Mesenchymal stem cell (in vitro differentiated cells and primary cell): ENCODE data around the gene TLE5.
"Not testable (repeated sequence)": the region's sequence is repeated elsewhere in the genome, so short reads cannot be mapped to it uniquely, and the experiment has no call there.

Source experiments
- DNase-seq: peaks from one replicate; pipeline ENCODE4 v3.0.0-alpha.2; 2013
- H2AFZ ChIP-seq: one replicate; pipeline ENCODE4 v1.6.1; 2013; ENCODE audit warnings: low read depth, mild to moderate bottlenecking, control low read depth, inconsistent platforms, low read length, moderate library complexity
- H2AK5ac ChIP-seq: 2 replicates; pipeline ENCODE4 v1.6.1; 2013; ENCODE audit warnings: low read length, moderate library complexity, mild to moderate bottlenecking, inconsistent platforms; ENCODE audit not compliant: severe bottlenecking
- H2BK120ac ChIP-seq: one replicate; pipeline ENCODE4 v1.6.1; 2013; ENCODE audit warnings: low read depth, mild to moderate bottlenecking, inconsistent platforms, low read length, moderate library complexity
- H2BK12ac ChIP-seq, 2 experiments: one replicate each; pipeline ENCODE4 v1.6.1; 2013; ENCODE audit warnings: inconsistent platforms in 2 of 2, low read length in 2 of 2, mild to moderate bottlenecking in 2 of 2, moderate library complexity in 2 of 2, control low read depth in 1 of 2
- H2BK15ac ChIP-seq: one replicate; pipeline ENCODE4 v1.6.1; 2013; ENCODE audit warnings: mild to moderate bottlenecking, low read depth, inconsistent platforms; ENCODE audit not compliant: poor library complexity, severe bottlenecking
- H2BK5ac ChIP-seq: 2 replicates; pipeline ENCODE4 v1.6.1; 2013; ENCODE audit warnings: low read depth, mild to moderate bottlenecking, low read length, control low read depth, inconsistent platforms; ENCODE audit not compliant: poor library complexity, severe bottlenecking
- H3K14ac ChIP-seq, 2 experiments: one replicate each; pipeline ENCODE4 v1.6.1; 2013; ENCODE audit warnings: inconsistent platforms in 2 of 2, low read length in 2 of 2, control low read depth in 1 of 2, mild to moderate bottlenecking in 1 of 2, moderate library complexity in 1 of 2
- H3K18ac ChIP-seq, 2 experiments: one replicate each; pipeline ENCODE4 v1.6.1; 2013; ENCODE audit warnings: inconsistent platforms in 2 of 2, low read length in 2 of 2, control low read depth in 1 of 2, low read depth in 1 of 2, mild to moderate bottlenecking in 1 of 2
- H3K23ac ChIP-seq, 2 experiments: one replicate each; pipeline ENCODE4 v1.6.1; 2013; ENCODE audit warnings: inconsistent platforms in 2 of 2, low read length in 2 of 2, mild to moderate bottlenecking in 2 of 2, moderate library complexity in 2 of 2, control low read depth in 1 of 2
- H3K27ac ChIP-seq: 2 replicates; pipeline ENCODE4 v1.5.1; 2013; ENCODE audit warnings: mild to moderate bottlenecking, moderate library complexity, low read length, control low read depth, inconsistent platforms; ENCODE audit not compliant: poor library complexity, severe bottlenecking
- H3K27me3 ChIP-seq, 2 experiments: 2 replicates each; pipeline versions ENCODE4 v1.6.1 to v1.7.0; 2013; ENCODE audit warnings: low read length in 2 of 2, mild to moderate bottlenecking in 2 of 2, moderate library complexity in 2 of 2, control low read depth in 1 of 2, inconsistent platforms in 1 of 2; ENCODE audit not compliant: control insufficient read depth in 1 of 2, insufficient read depth in 1 of 2
- H3K36me3 ChIP-seq, 2 experiments: 2 replicates each; pipeline versions ENCODE4 v1.6.1 to v1.7.0; 2013; ENCODE audit warnings: low read length in 2 of 2, control low read depth in 1 of 2, inconsistent platforms in 1 of 2, low read depth in 1 of 2, mild to moderate bottlenecking in 1 of 2; ENCODE audit not compliant: insufficient read depth in 2 of 2, control insufficient read depth in 1 of 2
- H3K4ac ChIP-seq, 2 experiments: one replicate each; pipeline ENCODE4 v1.6.1; 2013; ENCODE audit warnings: inconsistent platforms in 2 of 2, low read length in 2 of 2, mild to moderate bottlenecking in 2 of 2, moderate library complexity in 2 of 2, control low read depth in 1 of 2, low read depth in 1 of 2
- H3K4me1 ChIP-seq: 2 replicates; pipeline ENCODE4 v1.6.1; 2013; ENCODE audit warnings: low read depth, low read length, control low read depth; ENCODE audit not compliant: control insufficient read depth, insufficient read depth
- H3K4me2 ChIP-seq: 2 replicates; pipeline ENCODE4 v1.6.1; 2013; ENCODE audit warnings: low read length, mild to moderate bottlenecking, inconsistent platforms; ENCODE audit not compliant: poor library complexity, severe bottlenecking
- H3K4me3 ChIP-seq, 2 experiments: 2 replicates each; pipeline versions ENCODE4 v1.5.1 to v1.7.0; 2013; ENCODE audit warnings: low read length in 2 of 2, mild to moderate bottlenecking in 2 of 2, control low read depth in 1 of 2, low read depth in 1 of 2; ENCODE audit not compliant: insufficient read depth in 1 of 2
- H3K79me1 ChIP-seq: replicated peaks from 2 replicates; pipeline ENCODE4 v1.6.1; 2013; ENCODE audit warnings: mild to moderate bottlenecking, control low read depth, low read length, inconsistent platforms; ENCODE audit not compliant: poor library complexity, severe bottlenecking
- H3K9ac ChIP-seq: 2 replicates; pipeline ENCODE4 v1.7.0; 2013; ENCODE audit warnings: mild to moderate bottlenecking, low read length, moderate library complexity
- H3K9me3 ChIP-seq: 2 replicates; pipeline ENCODE4 v1.7.0; 2013; ENCODE audit warnings: mild to moderate bottlenecking, low read length; ENCODE audit not compliant: control insufficient read depth
- H4K8ac ChIP-seq: one replicate; pipeline ENCODE4 v1.6.1; 2013; ENCODE audit warnings: inconsistent platforms, mild to moderate bottlenecking, low read length, moderate library complexity
- H4K91ac ChIP-seq: one replicate; pipeline ENCODE4 v1.6.1; 2013; ENCODE audit warnings: mild to moderate bottlenecking, low read length, inconsistent platforms
- WGBS: methylation state at CpG from one replicate; pipeline ENCODE4 v1.1.7; 2013; ENCODE audit warnings: mixed read lengths; 5-methylcytosine and 5-hydroxymethylcytosine counted together

Gene TLE5

DNA sequence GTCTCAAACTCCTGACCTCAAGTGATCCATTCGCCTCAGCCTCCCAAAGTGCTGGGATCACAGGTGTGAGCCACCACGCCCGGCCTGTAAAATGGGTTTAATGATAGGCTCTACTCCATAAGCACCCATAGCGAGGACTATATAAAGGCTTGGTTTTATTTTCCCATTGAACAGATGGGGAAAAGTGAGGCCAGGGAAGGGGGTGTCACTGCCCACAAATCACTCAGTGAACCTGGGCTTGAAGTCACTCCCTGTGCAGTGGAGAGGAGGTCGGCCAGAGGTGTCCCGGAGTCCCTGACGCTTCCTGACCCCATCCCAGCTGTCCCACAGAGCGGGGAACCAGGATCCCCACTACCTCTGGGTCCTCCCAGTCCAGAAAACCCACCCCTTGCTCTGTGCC is 48.2 kb downstream of the TLE5 start:
- Histone ChIP-seq H2BK5ac (no peak overlapping the region), H3K79me1 (no peaks in the 10 kb centered on the region), H3K23ac (no peak overlapping the region), H3K18ac (no peak overlapping the region), H3K4ac (no peak overlapping the region), H4K8ac (no peak overlapping the region), H2BK12ac (no peak overlapping the region), H3K4me1 (peaks cover 3% of the 10 kb centered on the region), H3K4me3 (no peak overlapping the region), H4K91ac (no peak overlapping the region), H2BK120ac (no peak overlapping the region), H3K14ac (no peak overlapping the region), H3K27ac (no peak overlapping the region), H3K9me3 (no peaks in the 10 kb centered on the region), H3K9ac (no peak overlapping the region), H2AK5ac (no peak overlapping the region), H3K4me2 (no peak overlapping the region), H2AFZ (no peak overlapping the region), H3K36me3 (peaks cover 0 to 1% of the 10 kb centered on the region in 2 experiments), H2BK15ac (no peak overlapping the region), H3K27me3 (peaks cover 4 to 8% of the 10 kb centered on the region in 2 experiments)
- WGBS, result 98% methylated on average over 8 of the region's 8 CpGs
- DNase-seq, result no peak

DNA sequence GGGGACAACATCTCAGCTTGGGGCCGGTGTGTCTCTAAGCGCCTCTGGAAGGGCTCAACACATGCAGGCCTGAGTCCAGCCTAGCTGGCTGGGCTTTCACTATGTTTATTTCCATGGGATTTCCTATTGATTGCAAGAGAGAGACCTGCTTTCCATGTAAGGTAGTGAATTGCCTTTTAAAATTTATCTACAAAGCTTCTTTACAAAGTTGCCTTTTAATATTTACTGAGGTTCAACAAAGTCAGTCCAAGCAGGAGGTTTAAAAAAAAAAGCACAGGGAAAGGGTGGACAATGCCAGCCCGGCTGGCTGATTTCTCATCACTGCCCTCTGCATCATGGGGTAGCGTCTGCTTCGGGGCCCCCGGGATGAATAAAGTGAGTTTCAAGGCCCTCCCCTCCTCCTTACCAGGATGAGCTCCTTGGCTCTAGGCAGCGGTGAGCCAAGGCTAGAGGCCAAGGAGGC is 49.0 kb downstream of the TLE5 start:
- H3K4ac ChIP-seq, result no peak overlapping the region
- H2BK120ac ChIP-seq, result no peak overlapping the region
- H3K79me1 ChIP-seq, result no peaks in the 10 kb centered on the region
- H2AFZ ChIP-seq, result no peak overlapping the region
- DNase-seq, result no peak
- H3K27me3 ChIP-seq, result peaks cover 8 to 9% of the 10 kb centered on the region in 2 experiments
- H3K23ac ChIP-seq, result no peak overlapping the region
- no peak overlapping the region for H2AK5ac ChIP-seq
- no peak overlapping the region for H3K9ac ChIP-seq
- H3K27ac ChIP-seq, result no peak overlapping the region
- no peak overlapping the region for H2BK12ac ChIP-seq
- H3K4me3 ChIP-seq, result no peak overlapping the region
- 80% methylated on average over 7 of the region's 7 CpGs for WGBS
- H4K8ac ChIP-seq, result no peak overlapping the region
- H3K9me3 ChIP-seq, result no peaks in the 10 kb centered on the region
- H3K36me3 ChIP-seq, result no peaks in the 10 kb centered on the region
- H2BK15ac ChIP-seq, result no peak overlapping the region
- no peak overlapping the region for H2BK5ac ChIP-seq
- H3K4me1 ChIP-seq, result peaks cover 3% of the 10 kb centered on the region
- no peak overlapping the region for H3K14ac ChIP-seq
- H3K18ac ChIP-seq, result no peak overlapping the region
- no peak overlapping the region for H4K91ac ChIP-seq
- H3K4me2 ChIP-seq, result no peak overlapping the region

DNA sequence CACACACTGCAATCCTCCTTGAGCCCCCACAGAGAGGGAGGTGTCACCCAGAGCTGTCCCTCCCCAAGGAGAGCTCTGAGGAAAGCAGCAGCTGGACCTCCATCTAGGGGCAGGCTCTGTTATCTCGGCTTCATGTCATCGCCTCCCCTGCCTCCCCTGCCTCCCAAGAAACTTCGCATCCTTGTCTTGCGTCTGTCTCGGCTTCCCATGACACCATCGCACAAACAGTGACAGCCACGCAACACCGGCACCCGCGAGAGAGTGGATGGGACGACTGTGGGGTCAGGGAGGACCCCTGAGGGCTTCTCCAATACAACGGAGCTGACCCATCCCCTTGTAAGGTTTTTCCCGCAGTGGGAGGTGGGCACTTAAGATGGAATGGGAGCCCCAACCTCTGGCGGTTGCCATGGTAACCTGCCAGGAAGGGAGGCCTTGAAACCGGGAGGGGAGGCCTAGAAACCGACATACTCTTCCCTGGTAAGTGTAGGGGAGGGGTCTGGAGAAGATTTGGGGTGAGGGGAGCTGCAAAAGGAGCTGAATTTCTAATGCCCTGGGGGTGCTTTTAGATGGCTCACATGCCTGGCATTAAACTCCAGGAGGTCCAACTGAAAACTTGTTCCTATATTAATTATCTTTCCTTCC is 49.6 kb downstream of the TLE5 start:
- H4K91ac ChIP-seq, result no peak overlapping the region
- no peak overlapping the region for H3K4me2 ChIP-seq
- no peaks in the 10 kb centered on the region for H3K9me3 ChIP-seq
- no peak overlapping the region for H2AK5ac ChIP-seq
- peaks cover 8 to 9% of the 10 kb centered on the region in 2 experiments for H3K27me3 ChIP-seq
- H3K4ac ChIP-seq, result no peak overlapping the region
- H3K36me3 ChIP-seq, result no peaks in the 10 kb centered on the region
- H3K79me1 ChIP-seq, result no peaks in the 10 kb centered on the region
- no peak overlapping the region for H2BK12ac ChIP-seq
- H3K9ac ChIP-seq, result no peak overlapping the region
- H2BK120ac ChIP-seq, result no peak overlapping the region
- H3K18ac ChIP-seq, result no peak overlapping the region
- no peak overlapping the region for H3K27ac ChIP-seq
- no peak overlapping the region for H2AFZ ChIP-seq
- no peak overlapping the region for H3K23ac ChIP-seq
- WGBS, result 86% methylated on average over 16 of the region's 16 CpGs
- no peak overlapping the region for H2BK5ac ChIP-seq
- H3K14ac ChIP-seq, result no peak overlapping the region
- H3K4me3 ChIP-seq, result no peak overlapping the region
- H3K4me1 ChIP-seq, result peaks cover 3% of the 10 kb centered on the region
- H4K8ac ChIP-seq, result no peak overlapping the region
- H2BK15ac ChIP-seq, result no peak overlapping the region
- DNase-seq, result no peak

DNA sequence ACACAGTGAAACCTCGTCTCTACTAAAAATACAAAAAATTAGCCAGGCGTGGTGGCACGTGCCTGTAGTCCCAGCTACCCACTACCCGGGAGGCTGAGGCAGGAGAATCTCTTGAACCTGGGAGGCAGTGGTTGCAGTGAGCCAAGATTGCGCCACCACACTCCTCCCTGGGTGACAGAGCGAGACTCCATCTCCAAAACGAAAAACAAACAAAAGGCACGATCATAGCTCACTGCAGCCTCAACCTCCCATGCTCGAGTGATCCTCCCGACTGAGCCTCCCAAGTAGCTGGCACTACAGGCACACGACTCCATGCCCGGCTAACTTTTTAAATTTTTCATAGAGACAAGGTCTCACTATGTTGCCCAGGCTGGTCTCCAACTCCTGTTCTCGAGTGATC is 50.2 kb downstream of the TLE5 start:
- H3K4ac ChIP-seq, H3K27me3 ChIP-seq: not testable (repeated sequence)

More for the DNA sequence above, 50.2 kb downstream of the TLE5 start:
- H3K4me3 ChIP-seq, H2AK5ac ChIP-seq, H3K4me2 ChIP-seq, H3K79me1 ChIP-seq, H4K91ac ChIP-seq, H4K8ac ChIP-seq, H3K36me3 ChIP-seq, H2BK5ac ChIP-seq, H3K9me3 ChIP-seq, H3K4me1 ChIP-seq, H2AFZ ChIP-seq, H3K18ac ChIP-seq, DNase-seq, H2BK15ac ChIP-seq, H3K14ac ChIP-seq, H3K27ac ChIP-seq, H2BK12ac ChIP-seq, H3K23ac ChIP-seq, H3K9ac ChIP-seq, H2BK120ac ChIP-seq: not testable (repeated sequence)
- WGBS, result 89% methylated on average over 13 of the region's 13 CpGs
